H9 (cell line): Measurements from ENCODE around the gene EFCAB6. TPM values are rescaled to one million over a fixed set of nuclear protein-coding genes. Genes with fewer than 3 reads are reported as not detected.
A peak's percentile ranks its signal among the peaks of the same experiment; 100 is the strongest.

Experiments used
- DNase-seq: peaks from one replicate; pipeline ENCODE4 v3.0.0-alpha.2; 2017
- H2AFZ ChIP-seq: one replicate; pipeline ENCODE4 v1.6.1; 2013; ENCODE audit warnings: mild to moderate bottlenecking, low read length, control low read depth, moderate library complexity
- H2AK5ac ChIP-seq: 2 replicates; pipeline ENCODE4 v1.6.1; 2013; ENCODE audit warnings: low read length, control low read depth, mixed read lengths; ENCODE audit not compliant: insufficient read length
- H2BK120ac ChIP-seq: one replicate; pipeline ENCODE4 v1.6.1; 2013; ENCODE audit warnings: low read depth, mild to moderate bottlenecking, low read length, control low read depth, inconsistent platforms; ENCODE audit not compliant: poor library complexity, severe bottlenecking
- H2BK12ac ChIP-seq: 2 replicates; pipeline ENCODE4 v1.6.1; 2013; ENCODE audit warnings: low read length, control low read depth, mixed read lengths, low read depth; ENCODE audit not compliant: insufficient read length
- H2BK15ac ChIP-seq: 2 replicates; pipeline ENCODE4 v1.6.1; 2013; ENCODE audit warnings: low read depth, low read length, control low read depth
- H2BK20ac ChIP-seq: one replicate; pipeline ENCODE4 v1.6.1; 2013; ENCODE audit warnings: low read depth, mild to moderate bottlenecking, low read length, control low read depth, inconsistent platforms; ENCODE audit not compliant: poor library complexity, severe bottlenecking
- H2BK5ac ChIP-seq: 2 replicates; pipeline ENCODE4 v1.6.1; 2013; ENCODE audit warnings: low read length, control low read depth, mixed read lengths; ENCODE audit not compliant: insufficient read length
- H3K14ac ChIP-seq: 2 replicates; pipeline ENCODE4 v1.6.1; 2013; ENCODE audit warnings: low read length, control low read depth; ENCODE audit not compliant: insufficient read depth
- H3K18ac ChIP-seq: 2 replicates; pipeline ENCODE4 v1.6.1; 2013; ENCODE audit warnings: low read depth, mild to moderate bottlenecking, mixed read lengths, low read length, control low read depth; ENCODE audit not compliant: insufficient read length
- H3K23ac ChIP-seq: 2 replicates; pipeline ENCODE4 v1.6.1; 2013; ENCODE audit warnings: low read length, control low read depth, mixed read lengths, low read depth; ENCODE audit not compliant: insufficient read length
- H3K23me2 ChIP-seq: 2 replicates; pipeline ENCODE4 v1.6.1; 2013; ENCODE audit warnings: low read depth, mild to moderate bottlenecking, mixed read lengths, low read length, control low read depth; ENCODE audit not compliant: insufficient read length, poor library complexity, severe bottlenecking
- H3K27ac ChIP-seq: 2 replicates; pipeline ENCODE4 v1.5.1; 2013; ENCODE audit warnings: low read length, control low read depth, mixed read lengths, low read depth; ENCODE audit not compliant: insufficient read length
- H3K27me3 ChIP-seq: 2 replicates; pipeline ENCODE4 v1.6.1; 2013; ENCODE audit warnings: low read length, control low read depth, inconsistent platforms; ENCODE audit not compliant: insufficient read depth
- H3K4ac ChIP-seq: 2 replicates; pipeline ENCODE4 v1.6.1; 2013; ENCODE audit warnings: low read depth, mild to moderate bottlenecking, control low read depth, inconsistent platforms, low read length, moderate library complexity
- H3K4me1 ChIP-seq: 2 replicates; pipeline ENCODE4 v1.6.1; 2013; ENCODE audit warnings: low read length, control low read depth, inconsistent platforms; ENCODE audit not compliant: insufficient read depth
- H3K4me2 ChIP-seq: 2 replicates; pipeline ENCODE4 v1.6.1; 2013; ENCODE audit warnings: low read length, control low read depth, mixed read lengths; ENCODE audit not compliant: insufficient read length, insufficient read depth
- H3K56ac ChIP-seq: 2 replicates; pipeline ENCODE4 v1.6.1; 2013; ENCODE audit warnings: low read depth, mild to moderate bottlenecking, mixed read lengths, low read length, control low read depth; ENCODE audit not compliant: insufficient read length
- H3K79me1 ChIP-seq: 2 replicates; pipeline ENCODE4 v1.6.1; 2013; ENCODE audit warnings: low read depth, mild to moderate bottlenecking, moderate library complexity, low read length, control low read depth, inconsistent platforms; ENCODE audit not compliant: insufficient read depth, poor library complexity, severe bottlenecking
- H3K79me2 ChIP-seq: 2 replicates; pipeline ENCODE4 v1.6.1; 2013; ENCODE audit warnings: low read length, control low read depth, inconsistent platforms; ENCODE audit not compliant: insufficient read depth
- H3K9ac ChIP-seq: 2 replicates; pipeline ENCODE4 v1.6.1; 2013; ENCODE audit warnings: low read length, control low read depth, mixed read lengths; ENCODE audit not compliant: insufficient read length; ENCODE audit errors: extremely low read depth
- H3K9me3 ChIP-seq: one replicate; pipeline ENCODE4 v1.6.1; 2013; ENCODE audit warnings: low read depth, low read length, inconsistent platforms; ENCODE audit not compliant: control insufficient read depth
- H3T11ph ChIP-seq: one replicate; pipeline ENCODE4 v1.6.1; 2013; ENCODE audit warnings: mild to moderate bottlenecking, low read length, control low read depth, inconsistent platforms
- H4K20me1 ChIP-seq: one replicate; pipeline ENCODE4 v1.6.1; 2013; ENCODE audit not compliant: control insufficient read depth, insufficient read length, insufficient read depth
- H4K5ac ChIP-seq: 2 replicates; pipeline ENCODE4 v1.6.1; 2013; ENCODE audit warnings: low read depth, mild to moderate bottlenecking, mixed read lengths, low read length, control low read depth; ENCODE audit not compliant: insufficient read length
- H4K8ac ChIP-seq: replicated peaks from 2 replicates; pipeline ENCODE4 v1.6.1; 2013; ENCODE audit warnings: low read length, control low read depth, mixed read lengths, low read depth; ENCODE audit not compliant: insufficient read length
- H4K91ac ChIP-seq: 2 replicates; pipeline ENCODE4 v1.6.1; 2013; ENCODE audit warnings: low read depth, mild to moderate bottlenecking, moderate library complexity, mixed read lengths, low read length, control low read depth; ENCODE audit not compliant: insufficient read length
- H3K27ac Mint-ChIP-seq, 3 experiments: 2 replicates in 2 of 3; 3 replicates in 1 of 3; pipeline ENCODE4 v1.8.0; 2020 to 2021; ENCODE audit warnings: mixed read lengths in 3 of 3, mild to moderate bottlenecking in 1 of 3, moderate library complexity in 1 of 3
- H3K27me3 Mint-ChIP-seq: 2 replicates; pipeline ENCODE4 v1.8.0; 2021; ENCODE audit warnings: low read depth, mild to moderate bottlenecking, moderate library complexity, mixed read lengths
- H3K36me3 Mint-ChIP-seq, 3 experiments: 2 replicates in 2 of 3; 3 replicates in 1 of 3; pipeline ENCODE4 v1.8.0; 2020 to 2021; ENCODE audit warnings: low read depth in 3 of 3, mixed read lengths in 3 of 3; ENCODE audit not compliant: insufficient read depth in 1 of 3
- H3K4me1 Mint-ChIP-seq, 2 experiments: 2 replicates each; pipeline ENCODE4 v1.8.0; 2020; ENCODE audit warnings: mixed read lengths in 2 of 2
- H3K4me3 Mint-ChIP-seq, 2 experiments: 2 replicates in 1 of 2; 3 replicates in 1 of 2; pipeline ENCODE4 v1.8.0; 2020 to 2021; ENCODE audit warnings: mild to moderate bottlenecking in 2 of 2, mixed read lengths in 2 of 2, moderate library complexity in 1 of 2
- H3K9me3 Mint-ChIP-seq, 2 experiments: 2 replicates in 1 of 2; 3 replicates in 1 of 2; pipeline ENCODE4 v1.8.0; 2020; ENCODE audit warnings: mild to moderate bottlenecking in 2 of 2, mixed read lengths in 2 of 2, moderate library complexity in 1 of 2
- WGBS: extraction: QIAGEN DNeasy Blood & Tissue Kit; methylation state at CpG from one replicate; pipeline ENCODE4 v1.1.7; 2013; ENCODE audit warnings: missing lambda C conversion rate, low lambda C conversion rate, mixed read lengths; ENCODE audit not compliant: insufficient read length; ENCODE audit errors: extremely low coverage; 5-methylcytosine and 5-hydroxymethylcytosine counted together
- total RNA-seq: library from RNA; stranded (reverse); gene quantifications from 2 replicates; pipeline ENCODE4 v1.2.1, GENCODE V29; 2021
- TF ChIP-seq, protein P1 (sequence below): fragments of 200-600 bp; sonication (generic); conservative IDR thresholded peaks from 3 replicates; pipeline ENCODE4 v1.8.0; 2021; ENCODE audit warnings: antibody characterized with exemption, mild to moderate bottlenecking

EFCAB6 gene
- total RNA-seq, 1 experiment from 2014 or later: 0.31 TPM

DNA sequence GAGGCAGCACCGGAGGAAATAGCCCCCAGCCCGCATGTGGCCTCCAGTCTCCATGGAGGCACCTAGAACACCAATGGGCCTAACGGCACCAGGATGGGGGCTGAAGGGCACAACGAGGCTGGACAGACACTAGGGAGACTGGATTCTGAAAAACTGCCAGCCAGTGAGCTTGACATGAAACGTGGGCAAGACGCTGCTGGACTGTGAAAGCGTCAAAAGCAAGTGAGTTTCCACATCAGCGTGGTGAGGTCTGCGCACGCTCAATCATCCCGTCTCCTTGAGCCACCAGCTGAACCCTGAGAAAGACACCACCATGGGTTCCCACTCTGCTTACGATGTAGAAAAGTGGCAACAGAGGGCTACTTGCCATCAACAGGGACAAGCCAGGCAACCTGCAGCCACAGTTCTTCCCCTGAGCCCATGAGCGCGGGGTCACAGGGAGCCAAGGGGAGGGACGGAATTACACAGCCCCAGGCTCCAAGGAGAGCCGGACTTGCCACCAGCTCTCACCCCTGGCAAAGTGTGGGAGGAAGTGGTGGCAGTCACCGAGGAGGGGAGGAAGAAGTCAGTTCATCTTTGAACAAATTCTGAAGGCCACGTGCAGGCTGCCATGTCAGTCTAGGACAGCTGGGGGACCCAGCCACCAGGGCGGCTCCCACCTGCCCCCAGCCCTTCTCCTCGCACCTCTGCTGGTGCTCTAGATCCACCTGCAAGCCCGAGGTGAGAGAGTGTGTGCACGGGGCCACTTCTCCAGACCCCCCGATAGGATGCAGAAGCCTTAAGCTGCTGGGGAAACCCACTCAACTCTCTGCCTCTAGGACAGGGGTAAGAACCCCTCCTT lies 269.2 kb downstream of the EFCAB6 start:
- Histone ChIP-seq H3K56ac (no peak overlapping the region), H2BK120ac (no peak overlapping the region), H3K4me1 (no peaks in the 10 kb centered on the region), H3K27ac (no peak overlapping the region), H2BK15ac (no peak overlapping the region), H4K8ac (no peak overlapping the region), H4K91ac (no peak overlapping the region), H4K5ac (no peak overlapping the region), H3K9ac (no peak overlapping the region), H3K4ac (no peak overlapping the region), H3T11ph (no peak overlapping the region), H3K23me2 (no peaks in the 10 kb centered on the region), H2BK20ac (no peak overlapping the region), H3K9me3 (no peaks in the 10 kb centered on the region), H3K79me2 (no peaks in the 10 kb centered on the region), H3K23ac (no peak overlapping the region), H3K27me3 (no peaks in the 10 kb centered on the region), H3K4me2 (no peak overlapping the region), H3K14ac (no peak overlapping the region; the same call in 1 of the 2 replicates), H2AFZ (no peak overlapping the region), H3K79me1 (no peaks in the 10 kb centered on the region), H3K18ac (no peak overlapping the region), H2AK5ac (no peak overlapping the region), H2BK5ac (no peak overlapping the region), H4K20me1 (no peaks in the 10 kb centered on the region), H2BK12ac (no peak overlapping the region)
- H3K36me3 Mint-ChIP-seq: no peaks in the 10 kb centered on the region; a peak in 1 of 7 replicates
- H3K4me1 Mint-ChIP-seq: peaks cover 0 to 4% of the 10 kb centered on the region in 2 experiments; a peak in 1 of 4 replicates
- no peak overlapping the region; a peak in 1 of 7 replicates for H3K27ac Mint-ChIP-seq
- H3K9me3 Mint-ChIP-seq: peaks cover 0 to 3% of the 10 kb centered on the region in 2 experiments; a peak in 4 of 5 replicates
- H3K4me3 Mint-ChIP-seq: no peak overlapping the region
- DNase-seq: peak; percentile 20
- no CpG with 5 or more reads among the region's 23 CpGs for WGBS
- TF ChIP-seq, protein P1, sequence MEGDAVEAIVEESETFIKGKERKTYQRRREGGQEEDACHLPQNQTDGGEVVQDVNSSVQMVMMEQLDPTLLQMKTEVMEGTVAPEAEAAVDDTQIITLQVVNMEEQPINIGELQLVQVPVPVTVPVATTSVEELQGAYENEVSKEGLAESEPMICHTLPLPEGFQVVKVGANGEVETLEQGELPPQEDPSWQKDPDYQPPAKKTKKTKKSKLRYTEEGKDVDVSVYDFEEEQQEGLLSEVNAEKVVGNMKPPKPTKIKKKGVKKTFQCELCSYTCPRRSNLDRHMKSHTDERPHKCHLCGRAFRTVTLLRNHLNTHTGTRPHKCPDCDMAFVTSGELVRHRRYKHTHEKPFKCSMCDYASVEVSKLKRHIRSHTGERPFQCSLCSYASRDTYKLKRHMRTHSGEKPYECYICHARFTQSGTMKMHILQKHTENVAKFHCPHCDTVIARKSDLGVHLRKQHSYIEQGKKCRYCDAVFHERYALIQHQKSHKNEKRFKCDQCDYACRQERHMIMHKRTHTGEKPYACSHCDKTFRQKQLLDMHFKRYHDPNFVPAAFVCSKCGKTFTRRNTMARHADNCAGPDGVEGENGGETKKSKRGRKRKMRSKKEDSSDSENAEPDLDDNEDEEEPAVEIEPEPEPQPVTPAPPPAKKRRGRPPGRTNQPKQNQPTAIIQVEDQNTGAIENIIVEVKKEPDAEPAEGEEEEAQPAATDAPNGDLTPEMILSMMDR: no peak; the same call in 2 of the 3 replicates
- peaks cover 4% of the 10 kb centered on the region for H3K27me3 Mint-ChIP-seq
